A549 (cell line): ENCODE data around the gene DEFB132. TPM values are rescaled to one million over a fixed set of nuclear protein-coding genes. Genes with fewer than 3 reads are reported as not detected.
"Not testable (repeated sequence)": the region's sequence is repeated elsewhere in the genome, so short reads cannot be mapped to it uniquely, and the experiment has no call there.

Experiments
- ATAC-seq, 2 experiments: fragments of 200-7000 bp in 1 of 2; fragments of >200 bp in 1 of 2; cut with Nextera tagmentation in 1 of 2; cut with Tn5 transposase in 1 of 2; 3 replicates each; pipeline versions ENCODE4 v1.8.0 to v1.9.1; 2018 to 2020; ENCODE audit warnings: mild to moderate bottlenecking in 1 of 2, moderate library complexity in 1 of 2
- CTCF ChIA-PET: fragments of 300-600 bp; sonication (Branson Sonifier 250); formaldehyde crosslinking; extraction: SDS; loops from one replicate; lab custom pipeline; 2021; ENCODE audit warnings: antibody characterized with exemption, inconsistent platforms; lab: Yijun Ruan, JAX
- POLR2A ChIA-PET: fragments of 350-600 bp; formaldehyde crosslinking; extraction: SDS; loops from one replicate; lab custom pipeline; 2021; ENCODE audit warnings: antibody characterized with exemption, inconsistent platforms; lab: Yijun Ruan, JAX
- DNase-seq, 2 experiments: peaks; one replicate each; pipeline versions ENCODE4 v3.0.0 to v3.0.0-alpha.2; 2011 to 2016; ENCODE audit warnings: low read depth in 1 of 2, low spot score in 1 of 2
- FAIRE-seq: peaks from 2 replicates; lab custom pipeline; 2011; peaks lifted over from hg19 to GRCh38; lab: Jason Lieb, UNC
- H3K27ac ChIP-seq, 2 experiments: fragments of >200 bp; sonication (Bioruptor Twin); formaldehyde crosslinking; 3 replicates each; pipeline ENCODE4 v1.5.1; 2016 to 2017
- H3K4me1 ChIP-seq: fragments of >200 bp; sonication (Bioruptor Twin); formaldehyde crosslinking; 3 replicates; pipeline ENCODE4 v1.6.1; 2016
- H3K4me2 ChIP-seq: fragments of >200 bp; sonication (Bioruptor Twin); formaldehyde crosslinking; 3 replicates; pipeline ENCODE4 v1.6.1; 2016
- H3K4me3 ChIP-seq: fragments of >200 bp; sonication (Bioruptor Twin); formaldehyde crosslinking; 3 replicates; pipeline ENCODE4 v1.5.1; 2016
- H3K9me3 ChIP-seq: fragments of >200 bp; sonication (Bioruptor Twin); formaldehyde crosslinking; 3 replicates; pipeline ENCODE4 v1.6.1; 2016
- EP300 ChIP-seq, 2 experiments: fragments of >200 bp; sonication (Bioruptor Twin); formaldehyde crosslinking; IDR thresholded peaks; 2 replicates in 1 of 2; 3 replicates in 1 of 2; pipeline ENCODE4 v1.6.1; 2016 to 2017
- ESRRA ChIP-seq: fragments of 150-350 bp; IDR thresholded peaks from 2 replicates; pipeline ENCODE4 v1.6.1; 2014; ENCODE audit warnings: mild to moderate bottlenecking, low read length, borderline replicate concordance
- HDAC2 ChIP-seq: fragments of 200-600 bp; sonication (generic); IDR thresholded peaks from 2 replicates; pipeline ENCODE4 v1.6.1; 2016
- JUN ChIP-seq, 2 experiments: fragments of >200 bp; sonication (Bioruptor Twin); formaldehyde crosslinking; IDR thresholded peaks; 2 replicates in 1 of 2; 3 replicates in 1 of 2; pipeline ENCODE4 v1.6.1; 2016 to 2017
- JUNB ChIP-seq: fragments of >200 bp; sonication (Bioruptor Twin); formaldehyde crosslinking; IDR thresholded peaks from 2 replicates; pipeline ENCODE4 v1.6.1; 2016
- KDM5A ChIP-seq: fragments of 200-600 bp; sonication (generic); IDR thresholded peaks from 2 replicates; pipeline ENCODE4 v1.6.1; 2016; ENCODE audit warnings: antibody characterized with exemption, mild to moderate bottlenecking
- NFE2L2 ChIP-seq: fragments of 150-350 bp; conservative IDR thresholded peaks from 2 replicates; pipeline ENCODE4 v1.6.1; 2014; ENCODE audit warnings: low read length
- NR3C1 ChIP-seq: fragments of >200 bp; sonication (Bioruptor Twin); formaldehyde crosslinking; IDR thresholded peaks from 3 replicates; pipeline ENCODE4 v1.6.1; 2017
- PHF8 ChIP-seq: fragments of 200-600 bp; sonication (generic); IDR thresholded peaks from 2 replicates; pipeline ENCODE4 v1.6.1; 2016; ENCODE audit warnings: low read depth, mild to moderate bottlenecking, antibody characterized with exemption, moderate library complexity, borderline replicate concordance
- RAD21 ChIP-seq, 2 experiments: fragments of >200 bp in 1 of 2; sonication (Bioruptor Twin) in 1 of 2; formaldehyde crosslinking in 1 of 2; IDR thresholded peaks in 1 of 2; conservative IDR thresholded peaks in 1 of 2; 2 replicates in 1 of 2; 3 replicates in 1 of 2; pipeline ENCODE4 v1.6.1; 2012 to 2018; ENCODE audit warnings: inconsistent platforms in 1 of 2
- RARB ChIP-seq: fragments of 250-450 bp; sonication (Bioruptor Pico); IDR thresholded peaks from 2 replicates; pipeline ENCODE4 v1.8.0; 2021; ENCODE audit warnings: mild to moderate bottlenecking, moderate library complexity
- RFX5 ChIP-seq: fragments of 450-650 bp; IDR thresholded peaks from 2 replicates; pipeline ENCODE4 v1.7.1; 2014; ENCODE audit warnings: antibody characterized with exemption, mild to moderate bottlenecking, moderate library complexity
- SMC3 ChIP-seq: fragments of >200 bp; sonication (Bioruptor Twin); formaldehyde crosslinking; IDR thresholded peaks from 3 replicates; pipeline ENCODE4 v1.6.1; 2018; ENCODE audit warnings: inconsistent platforms
- SREBF2 ChIP-seq: fragments of 450-650 bp; IDR thresholded peaks from 2 replicates; pipeline ENCODE4 v1.6.1; 2014; ENCODE audit warnings: mild to moderate bottlenecking, moderate library complexity
- TP53 ChIP-seq: fragments of 250-450 bp; sonication (Bioruptor Pico); IDR thresholded peaks from 2 replicates; pipeline ENCODE4 v1.5.0; 2021; ENCODE audit warnings: mild to moderate bottlenecking, moderate library complexity
- ZNF302 ChIP-seq: fragments of 250-450 bp; sonication (Bioruptor Pico); IDR thresholded peaks from 2 replicates; pipeline ENCODE4 v1.9.0; 2021; ENCODE audit warnings: inconsistent platforms, mild to moderate bottlenecking, moderate library complexity
- WGBS: methylation state at CpG from one replicate; pipeline ENCODE4 v1.1.6; 2017; ENCODE audit errors: missing lambda C conversion rate; 5-methylcytosine and 5-hydroxymethylcytosine counted together
- polyA plus RNA-seq, 4 experiments: library from polyadenylated mRNA; depleted of rRNA in 3 of 4; stranded (reverse); fragments of >200 nt; fragmentation: RNase III in 1 of 4; extraction: RNeasy Plus Mini Kit Qiagen cat#74134 plus additional on column Dnase treatment in 1 of 4; gene quantifications; 2 replicates in 3 of 4; 3 replicates in 1 of 4; pipeline ENCODE4 v1.2.3, GENCODE V29; 2011 to 2017
- TF ChIP-seq, protein P1 (sequence below): fragments of >200 bp; sonication (Bioruptor Twin); formaldehyde crosslinking; IDR thresholded peaks from 3 replicates; pipeline ENCODE4 v1.5.1; 2016
- TF ChIP-seq, protein P2 (sequence below): fragments of 450-650 bp; IDR thresholded peaks from 2 replicates; pipeline ENCODE4 v1.6.1; 2014; ENCODE audit warnings: antibody characterized with exemption

Gene DEFB132
- polyA plus RNA-seq, 2 of the 4 experiments (the other 2 are of a cell fraction) = not detected

DNA sequence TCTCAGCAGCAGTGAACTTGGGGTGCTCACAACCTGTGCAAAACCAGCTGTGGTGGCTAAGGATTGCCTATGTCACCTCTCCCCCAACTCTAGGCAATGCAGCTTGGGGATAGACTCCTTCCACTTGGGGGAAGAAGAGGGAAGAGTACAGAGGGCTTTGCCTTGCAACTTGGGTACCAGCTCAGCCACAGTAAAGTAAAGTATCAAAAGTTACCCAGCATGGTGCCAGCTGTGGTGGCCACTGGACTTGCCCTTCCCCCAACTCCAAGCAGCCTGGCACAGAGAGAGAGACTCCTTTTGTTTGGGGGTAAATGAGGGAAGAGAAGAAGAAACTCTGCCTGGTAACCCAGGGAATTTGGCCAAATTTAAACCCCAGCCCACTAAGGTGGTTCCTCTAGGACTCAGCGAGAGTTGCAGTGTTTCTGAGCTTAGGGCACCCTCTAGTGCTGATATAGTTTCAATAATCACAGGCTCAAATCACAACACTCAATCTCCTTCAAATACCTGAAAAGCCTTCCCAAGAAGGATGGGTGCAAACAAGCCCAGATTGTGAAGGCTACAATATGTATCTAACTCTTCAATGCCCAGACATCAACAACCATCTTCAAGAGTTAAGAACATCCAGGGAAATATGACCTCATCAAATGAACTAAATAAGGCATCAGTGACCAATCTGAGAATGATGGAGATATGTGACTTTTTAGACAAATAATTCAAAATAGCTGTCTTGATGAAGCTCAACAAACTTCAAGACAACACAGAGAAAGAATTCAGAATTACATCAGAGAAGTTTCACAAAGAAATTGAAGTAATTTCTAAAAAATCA lies 38.0 kb upstream of the DEFB132 start:
- Histone ChIP-seq H3K4me2 (no peak overlapping the region), H3K4me3 (no peak overlapping the region), H3K4me1 (no peaks in the 10 kb centered on the region), H3K27ac (no peak overlapping the region), H3K9me3 (no peaks in the 10 kb centered on the region)
- DNase-seq (peak; percentile 49 to 51), FAIRE-seq (peak; percentile 73), ATAC-seq (peak; percentile 90 to 94)
- TF ChIP-seq ZNF302 (CRISPR knock-in tag) (no peak), RAD21 (conservative IDR thresholded peaks at IDR 0.05 in 1 of 2, IDR thresholded peaks at IDR 0.05 in 1 of 2) (peak; percentile 78 to 84), SMC3 (peak; percentile 53)
- TF ChIP-seq, protein P1, sequence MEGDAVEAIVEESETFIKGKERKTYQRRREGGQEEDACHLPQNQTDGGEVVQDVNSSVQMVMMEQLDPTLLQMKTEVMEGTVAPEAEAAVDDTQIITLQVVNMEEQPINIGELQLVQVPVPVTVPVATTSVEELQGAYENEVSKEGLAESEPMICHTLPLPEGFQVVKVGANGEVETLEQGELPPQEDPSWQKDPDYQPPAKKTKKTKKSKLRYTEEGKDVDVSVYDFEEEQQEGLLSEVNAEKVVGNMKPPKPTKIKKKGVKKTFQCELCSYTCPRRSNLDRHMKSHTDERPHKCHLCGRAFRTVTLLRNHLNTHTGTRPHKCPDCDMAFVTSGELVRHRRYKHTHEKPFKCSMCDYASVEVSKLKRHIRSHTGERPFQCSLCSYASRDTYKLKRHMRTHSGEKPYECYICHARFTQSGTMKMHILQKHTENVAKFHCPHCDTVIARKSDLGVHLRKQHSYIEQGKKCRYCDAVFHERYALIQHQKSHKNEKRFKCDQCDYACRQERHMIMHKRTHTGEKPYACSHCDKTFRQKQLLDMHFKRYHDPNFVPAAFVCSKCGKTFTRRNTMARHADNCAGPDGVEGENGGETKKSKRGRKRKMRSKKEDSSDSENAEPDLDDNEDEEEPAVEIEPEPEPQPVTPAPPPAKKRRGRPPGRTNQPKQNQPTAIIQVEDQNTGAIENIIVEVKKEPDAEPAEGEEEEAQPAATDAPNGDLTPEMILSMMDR = peak; percentile 69
- CTCF ChIA-PET = interaction anchor here (0.6 to 1.8 kb wide), 11 partner anchors 8 to 111 kb away, joined by 3 to 8 read pairs (median 4); partner anchors contain the start of gene DEFB129
- 0% methylated on average over 1 of the region's 1 CpG for WGBS
- POLR2A ChIA-PET = no interaction called here

DNA sequence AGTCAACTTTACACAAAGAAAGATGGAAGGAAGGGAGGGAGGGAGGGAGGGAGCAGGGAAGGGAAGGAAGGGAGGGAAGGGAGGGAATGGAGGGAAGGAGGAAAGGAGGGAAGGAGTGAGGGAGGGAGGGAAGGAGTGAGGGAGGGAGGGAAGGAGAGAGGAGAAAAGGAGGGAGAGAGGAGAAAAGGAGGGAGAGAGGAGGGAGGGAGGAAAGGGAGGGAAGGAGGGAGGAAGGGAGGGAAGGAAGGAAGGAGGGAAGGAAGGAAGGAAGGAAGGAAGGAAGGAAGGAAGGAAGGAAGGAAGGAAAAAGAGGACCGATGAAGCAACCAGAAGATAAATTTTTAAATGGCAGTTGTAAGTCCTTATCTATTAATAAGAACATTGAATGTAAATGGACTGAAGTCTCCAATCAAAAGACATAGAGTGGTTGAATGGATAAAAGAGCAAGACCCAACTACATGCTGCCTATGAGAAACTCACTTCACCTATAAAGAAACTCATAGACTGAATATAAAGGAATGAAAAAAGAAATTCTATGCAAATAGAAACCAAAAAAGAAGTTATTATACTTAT lies 36.2 kb upstream of the DEFB132 start:
- ChIA-PET CTCF (no interaction called here), POLR2A (no interaction called here)
- H3K27ac ChIP-seq = no peak overlapping the region
- TF ChIP-seq RFX5 (no peak), HDAC2 (no peak), KDM5A (no peak), PHF8 (no peak), NR3C1 (no peak), ESRRA (no peak), TP53 (CRISPR knock-in tag) (no peak), JUNB (no peak), EP300 (IDR thresholded peaks at IDR 0.05) (no peak), NFE2L2 (no peak), RARB (CRISPR knock-in tag) (no peak), JUN (IDR thresholded peaks at IDR 0.05) (no peak), SREBF2 (no peak)
- TF ChIP-seq, protein P2, sequence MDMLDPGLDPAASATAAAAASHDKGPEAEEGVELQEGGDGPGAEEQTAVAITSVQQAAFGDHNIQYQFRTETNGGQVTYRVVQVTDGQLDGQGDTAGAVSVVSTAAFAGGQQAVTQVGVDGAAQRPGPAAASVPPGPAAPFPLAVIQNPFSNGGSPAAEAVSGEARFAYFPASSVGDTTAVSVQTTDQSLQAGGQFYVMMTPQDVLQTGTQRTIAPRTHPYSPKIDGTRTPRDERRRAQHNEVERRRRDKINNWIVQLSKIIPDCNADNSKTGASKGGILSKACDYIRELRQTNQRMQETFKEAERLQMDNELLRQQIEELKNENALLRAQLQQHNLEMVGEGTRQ = no peak
- H3K4me2 ChIP-seq = no peak overlapping the region
- FAIRE-seq (no peak), DNase-seq (no peak), ATAC-seq (no peak)
- 11% methylated on average over 1 of the region's 1 CpG for WGBS
- no peaks in the 10 kb centered on the region for H3K9me3 ChIP-seq
- H3K4me3 ChIP-seq = no peak overlapping the region
- no peaks in the 10 kb centered on the region for H3K4me1 ChIP-seq

DNA sequence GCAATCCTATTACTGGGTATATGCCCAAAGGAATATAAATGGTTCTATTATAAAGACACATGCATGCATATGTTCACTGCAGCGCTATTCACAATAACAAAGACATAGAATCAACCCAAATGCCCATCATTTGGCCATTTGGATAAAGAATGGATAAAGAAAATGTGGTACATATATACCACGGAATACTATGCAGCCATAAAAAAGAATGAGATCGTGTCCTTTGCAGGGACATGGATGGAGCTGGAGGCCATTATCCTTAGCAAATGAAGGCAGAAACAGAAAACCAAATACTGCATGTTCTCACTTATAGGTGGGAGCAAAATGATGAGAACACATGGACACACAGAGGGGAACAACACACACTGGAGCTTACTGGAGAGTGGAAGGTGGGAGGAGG lies 31.6 kb upstream of the DEFB132 start:
- 34% methylated on average over 3 of the region's 3 CpGs for WGBS
- H3K9me3 ChIP-seq, H3K4me2 ChIP-seq, POLR2A ChIA-PET, H3K4me3 ChIP-seq, H3K27ac ChIP-seq, ATAC-seq, DNase-seq, FAIRE-seq, H3K4me1 ChIP-seq: not testable (repeated sequence)
- CTCF ChIA-PET = interaction anchor here (1.8 to 3.2 kb wide), 4 partner anchors 11 to 42 kb away, joined by 5 to 9 read pairs (median 7); no protein-coding TSS in a partner anchor
